HEK293T (cell line): ENCODE results near the gene LCN1.
"Not testable (repeated sequence)": the region's sequence is repeated elsewhere in the genome, so short reads cannot be mapped to it uniquely, and the experiment has no call there.

Experiments
- CTCF ChIA-PET: fragments of 350-600 bp; formaldehyde crosslinking; extraction: SDS; loops from one replicate; lab custom pipeline; 2021; ENCODE audit warnings: antibody characterized with exemption, inconsistent platforms; lab: Yijun Ruan, JAX
- POLR2A ChIA-PET: fragments of 350-600 bp; formaldehyde crosslinking; extraction: SDS; loops from one replicate; lab custom pipeline; 2020; ENCODE audit warnings: antibody characterized with exemption, inconsistent platforms; lab: Yijun Ruan, JAX
- DNase-seq: peaks from one replicate; pipeline ENCODE4 v3.0.0; 2012; ENCODE audit warnings: mixed read lengths; ENCODE audit errors: extremely low spot score
- ARNT ChIP-seq: fragments of 450-650 bp; IDR thresholded peaks from 2 replicates; pipeline ENCODE4 v1.6.1; 2017; ENCODE audit warnings: mild to moderate bottlenecking
- CTBP1 ChIP-seq: fragments of 450-650 bp; IDR thresholded peaks from 2 replicates; pipeline ENCODE4 v1.6.1; 2016; ENCODE audit warnings: borderline replicate concordance
- ELF4 ChIP-seq: fragments of 450-650 bp; IDR thresholded peaks from 2 replicates; pipeline ENCODE4 v1.6.1; 2017; ENCODE audit warnings: antibody characterized with exemption
- FOXA1 ChIP-seq: fragments of 450-650 bp; IDR thresholded peaks from 2 replicates; pipeline ENCODE4 v1.6.1; 2016; ENCODE audit warnings: mild to moderate bottlenecking
- FOXK2 ChIP-seq: fragments of 450-650 bp; IDR thresholded peaks from 2 replicates; pipeline ENCODE4 v1.6.1; 2016; ENCODE audit warnings: mild to moderate bottlenecking
- FOXM1 ChIP-seq: fragments of 450-650 bp; IDR thresholded peaks from 2 replicates; pipeline ENCODE4 v1.6.1; 2017; ENCODE audit warnings: mild to moderate bottlenecking, borderline replicate concordance
- HDGF ChIP-seq: fragments of 450-650 bp; IDR thresholded peaks from 2 replicates; pipeline ENCODE4 v1.6.1; 2017; ENCODE audit warnings: antibody characterized with exemption, borderline replicate concordance
- LEF1 ChIP-seq: fragments of 450-650 bp; IDR thresholded peaks from 2 replicates; pipeline ENCODE4 v1.6.1; 2017; ENCODE audit warnings: mild to moderate bottlenecking, borderline replicate concordance
- NFRKB ChIP-seq: fragments of 450-650 bp; IDR thresholded peaks from 2 replicates; pipeline ENCODE4 v1.6.1; 2016; ENCODE audit warnings: mild to moderate bottlenecking, moderate library complexity
- SP1 ChIP-seq: fragments of 450-650 bp; IDR thresholded peaks from 2 replicates; pipeline ENCODE4 v1.6.1; 2017
- SUZ12 ChIP-seq: fragments of 450-650 bp; IDR thresholded peaks from 2 replicates; pipeline ENCODE4 v1.6.1; 2016; ENCODE audit warnings: mild to moderate bottlenecking
- TARDBP ChIP-seq: fragments of 450-650 bp; IDR thresholded peaks from 2 replicates; pipeline ENCODE4 v1.6.1; 2016
- ZNF384 ChIP-seq: fragments of 450-650 bp; IDR thresholded peaks from 2 replicates; pipeline ENCODE4 v1.6.1; 2016
- TF ChIP-seq, protein P1 (sequence below): fragments of 450-650 bp; IDR thresholded peaks from 2 replicates; pipeline ENCODE4 v1.6.1; 2016

The LCN1 gene

DNA sequence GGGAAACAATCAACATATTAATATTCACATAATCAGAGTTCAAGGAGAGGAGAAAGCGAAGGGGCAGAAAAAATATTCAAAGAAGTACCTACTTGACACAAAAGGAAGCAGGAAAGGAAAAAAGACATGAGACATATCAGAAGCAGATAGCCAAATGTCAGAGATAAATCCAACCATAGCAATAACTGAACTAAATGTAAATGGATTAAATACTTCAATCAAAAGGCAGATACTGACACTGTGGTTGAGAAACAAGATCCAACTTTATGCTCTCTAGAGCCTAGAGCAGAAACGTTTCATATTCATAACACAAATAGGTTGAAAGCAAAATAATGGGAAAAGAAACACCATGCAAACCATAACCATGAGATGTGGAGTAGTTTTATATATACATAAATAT lies 11.8 kb upstream of the LCN1 start:
- ChIA-PET POLR2A (no interaction called here), CTCF (no interaction called here)
- no peak for DNase-seq
- TF ChIP-seq NFRKB, result no peak

DNA sequence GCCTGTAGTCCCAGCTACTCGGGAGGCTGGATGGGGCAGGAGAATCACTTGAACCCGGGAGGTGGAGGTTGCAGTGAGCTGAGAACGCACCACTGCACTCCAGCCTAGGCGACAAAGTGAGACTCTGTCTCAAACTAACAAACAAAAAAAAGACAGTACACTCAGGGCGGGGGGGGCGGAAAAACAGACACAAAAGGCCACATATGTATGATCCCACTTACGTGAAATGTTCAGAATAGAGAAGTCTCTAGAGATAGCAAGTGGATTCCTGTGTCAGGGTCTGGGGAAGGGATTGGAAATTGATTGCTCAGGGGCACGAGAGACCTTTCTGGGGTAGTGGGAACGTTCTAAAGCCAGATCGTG lies 9.0 kb upstream of the LCN1 start:
- CTCF ChIA-PET, result no interaction called here
- POLR2A ChIA-PET, result no interaction called here
- TF ChIP-seq LEF1, result no peak
- TF ChIP-seq ZNF384, result no peak
- no peak for TF ChIP-seq SUZ12
- TF ChIP-seq ELF4, result no peak
- TF ChIP-seq ARNT, result no peak
- no peak for TF ChIP-seq FOXM1
- TF ChIP-seq, protein P1, sequence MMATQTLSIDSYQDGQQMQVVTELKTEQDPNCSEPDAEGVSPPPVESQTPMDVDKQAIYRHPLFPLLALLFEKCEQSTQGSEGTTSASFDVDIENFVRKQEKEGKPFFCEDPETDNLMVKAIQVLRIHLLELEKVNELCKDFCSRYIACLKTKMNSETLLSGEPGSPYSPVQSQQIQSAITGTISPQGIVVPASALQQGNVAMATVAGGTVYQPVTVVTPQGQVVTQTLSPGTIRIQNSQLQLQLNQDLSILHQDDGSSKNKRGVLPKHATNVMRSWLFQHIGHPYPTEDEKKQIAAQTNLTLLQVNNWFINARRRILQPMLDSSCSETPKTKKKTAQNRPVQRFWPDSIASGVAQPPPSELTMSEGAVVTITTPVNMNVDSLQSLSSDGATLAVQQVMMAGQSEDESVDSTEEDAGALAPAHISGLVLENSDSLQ, result no peak
- DNase-seq, result no peak

DNA sequence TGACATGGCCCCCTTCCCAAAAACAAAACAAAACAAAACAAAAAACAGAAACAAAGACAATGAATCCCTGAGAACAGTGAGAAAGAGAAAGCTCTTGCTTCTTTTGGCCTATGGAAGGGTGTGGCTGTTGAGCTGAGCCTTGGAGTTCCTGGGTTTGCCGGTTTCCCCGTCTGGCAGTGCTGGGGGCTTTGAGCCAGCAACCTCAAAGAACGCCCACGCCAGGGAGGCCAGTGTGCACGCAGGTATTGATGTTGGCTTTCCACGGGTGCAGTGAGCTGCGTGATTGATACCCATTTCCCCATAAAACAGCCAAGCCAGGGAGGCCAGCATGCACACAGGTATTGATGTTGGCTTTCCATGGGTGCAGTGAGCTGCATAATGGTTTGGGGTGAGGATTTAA lies 8.3 kb upstream of the LCN1 start:
- TF ChIP-seq ZNF384, result no peak
- no peak for TF ChIP-seq HDGF
- TF ChIP-seq CTBP1, result no peak
- TF ChIP-seq SUZ12, result no peak
- TF ChIP-seq ARNT, result no peak
- TF ChIP-seq TARDBP, result no peak
- TF ChIP-seq LEF1, result no peak
- no peak for TF ChIP-seq FOXK2
- no peak for TF ChIP-seq SP1
- TF ChIP-seq, protein P1, result no peak
- TF ChIP-seq ELF4, result no peak
- TF ChIP-seq NFRKB, result no peak
- CTCF ChIA-PET, result no interaction called here
- POLR2A ChIA-PET, result no interaction called here
- DNase-seq, result no peak

DNA sequence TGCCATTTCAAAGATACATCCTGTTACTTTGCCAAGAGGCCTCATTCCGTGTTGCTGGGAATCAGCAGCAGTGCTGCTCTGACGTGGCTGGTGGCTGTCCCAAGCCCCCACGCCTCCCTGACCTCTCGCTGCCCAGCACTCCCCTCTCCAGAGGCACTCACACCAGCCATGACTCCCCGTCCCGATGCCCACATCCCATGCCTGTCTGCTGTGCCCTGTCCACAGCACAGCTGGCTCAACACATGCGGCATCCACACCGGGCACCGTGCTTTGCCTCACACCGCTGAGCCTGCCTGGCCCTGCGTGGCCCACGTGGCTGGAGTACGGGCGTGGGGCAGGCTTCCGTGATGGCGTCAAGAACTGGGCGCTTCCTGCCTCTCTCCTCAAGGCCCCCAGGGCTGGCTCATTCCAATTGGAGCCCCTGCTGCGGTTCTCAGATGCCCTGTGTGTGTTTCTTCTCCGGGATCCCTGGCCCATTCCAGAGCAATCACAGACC lies 7.8 kb upstream of the LCN1 start:
- ChIA-PET CTCF (no interaction called here), POLR2A (no interaction called here)
- TF ChIP-seq ARNT, result no peak
- no peak for DNase-seq

DNA sequence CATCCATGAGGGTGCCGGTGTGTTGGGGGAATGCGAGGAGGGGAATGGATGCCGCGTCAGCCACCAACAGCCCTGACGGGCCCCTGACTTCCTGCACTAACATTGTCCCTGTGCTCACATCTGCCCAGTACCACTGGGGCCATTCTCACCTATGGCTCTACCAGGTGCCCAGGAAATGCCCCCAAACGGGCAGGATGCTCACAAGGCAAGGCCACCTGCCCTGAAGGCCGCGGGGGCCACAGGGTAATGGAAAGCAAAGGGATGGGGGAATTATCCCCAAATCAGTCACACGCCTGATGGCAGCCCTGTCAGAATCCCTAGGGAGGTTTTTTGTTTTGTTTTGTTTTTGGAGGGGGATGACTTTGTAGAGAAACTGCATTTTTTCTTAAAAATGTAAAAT lies 7.3 kb upstream of the LCN1 start:
- DNase-seq, POLR2A ChIA-PET, CTCF ChIA-PET: not testable (repeated sequence)

DNA sequence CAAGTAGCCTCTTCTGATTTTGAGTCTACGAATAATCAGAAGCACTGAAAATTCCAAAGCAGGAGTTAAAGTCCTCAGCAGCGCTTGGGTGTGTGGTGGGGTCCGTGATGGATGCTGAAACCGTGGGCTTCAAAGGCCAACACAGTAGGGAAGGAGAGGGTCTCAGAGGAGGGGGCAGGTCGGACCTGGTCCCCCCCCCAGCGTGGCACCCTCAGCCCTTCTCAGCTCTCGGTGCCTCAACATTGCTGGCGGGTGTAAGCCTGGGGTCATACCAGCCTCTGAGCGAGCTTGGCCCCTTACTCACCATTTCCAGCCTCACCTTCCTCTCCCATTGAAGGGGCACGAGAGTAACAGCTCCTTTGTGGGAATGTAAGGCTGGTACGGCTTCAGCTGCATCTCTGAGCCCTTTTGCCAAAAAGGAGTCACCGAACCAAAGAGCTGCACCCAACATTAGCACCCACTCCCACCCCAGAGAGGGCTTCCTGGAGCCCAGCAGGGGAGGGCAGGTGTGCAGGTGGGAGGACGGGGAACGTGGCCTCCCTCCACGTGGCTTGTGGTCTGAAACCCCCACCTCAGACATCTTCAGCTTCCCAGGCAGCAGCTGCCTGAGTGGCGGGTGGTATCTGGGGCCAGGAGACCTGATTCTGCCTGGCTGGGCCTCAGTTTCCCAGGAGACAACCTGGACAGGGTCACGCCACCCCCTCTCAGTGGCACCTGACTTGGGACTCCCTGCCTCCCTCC lies 6.7 kb upstream of the LCN1 start:
- TF ChIP-seq ELF4, result no peak
- TF ChIP-seq FOXA1, result no peak
- no peak for TF ChIP-seq ARNT
- no peak for TF ChIP-seq FOXK2
- TF ChIP-seq LEF1, result no peak
- TF ChIP-seq, protein P1, result no peak
- no peak for TF ChIP-seq FOXM1
- POLR2A ChIA-PET, result no interaction called here
- CTCF ChIA-PET, result no interaction called here
- DNase-seq, result no peak

DNA sequence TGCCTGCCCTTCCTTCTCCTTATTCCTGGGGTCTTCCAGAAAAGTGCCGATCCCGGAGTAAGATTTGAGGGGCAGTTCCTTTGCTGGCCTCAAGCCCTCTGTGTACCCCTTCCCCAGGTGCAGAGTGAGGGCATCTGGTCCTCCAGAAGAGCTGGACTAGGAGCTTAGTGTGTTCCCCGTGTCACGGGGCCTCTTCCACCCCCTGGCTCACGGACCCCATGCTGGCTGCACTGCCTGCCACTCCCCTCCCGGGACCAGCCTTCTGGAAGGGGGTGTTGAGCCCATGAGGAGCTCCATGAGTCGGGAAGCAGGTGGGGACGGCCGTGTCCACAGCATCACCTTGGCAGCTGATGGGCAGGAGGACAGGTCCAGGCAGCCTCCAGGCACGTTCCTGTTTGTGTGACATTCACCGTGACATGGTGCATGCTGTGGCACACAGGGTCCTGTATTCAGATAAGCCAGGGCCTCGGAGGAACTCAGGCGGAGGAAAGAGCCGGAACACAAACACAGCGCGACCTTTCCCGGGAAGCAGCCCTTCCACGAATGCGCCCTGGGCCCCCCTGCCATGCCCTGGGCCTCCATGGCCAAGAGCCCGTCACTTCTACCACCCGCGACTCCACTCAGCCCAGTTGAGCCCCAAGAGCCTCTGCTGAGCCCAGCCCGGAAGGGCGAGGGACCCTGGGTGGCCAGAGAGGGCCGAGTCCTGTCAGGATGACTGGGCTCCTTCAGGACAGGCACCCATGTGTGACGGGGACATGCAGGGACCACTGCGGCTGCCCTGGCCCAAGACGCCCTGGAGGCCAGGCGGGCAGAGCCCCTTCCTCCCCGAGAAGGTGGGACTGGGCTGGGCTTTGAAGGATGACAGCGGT lies 5.9 kb upstream of the LCN1 start:
- DNase-seq, result no peak
- POLR2A ChIA-PET, result no interaction called here
- CTCF ChIA-PET, result no interaction called here
- no peak for TF ChIP-seq FOXM1
- no peak for TF ChIP-seq FOXK2
